ENCODE data around the gene MPND.

Gene MPND

DNA sequence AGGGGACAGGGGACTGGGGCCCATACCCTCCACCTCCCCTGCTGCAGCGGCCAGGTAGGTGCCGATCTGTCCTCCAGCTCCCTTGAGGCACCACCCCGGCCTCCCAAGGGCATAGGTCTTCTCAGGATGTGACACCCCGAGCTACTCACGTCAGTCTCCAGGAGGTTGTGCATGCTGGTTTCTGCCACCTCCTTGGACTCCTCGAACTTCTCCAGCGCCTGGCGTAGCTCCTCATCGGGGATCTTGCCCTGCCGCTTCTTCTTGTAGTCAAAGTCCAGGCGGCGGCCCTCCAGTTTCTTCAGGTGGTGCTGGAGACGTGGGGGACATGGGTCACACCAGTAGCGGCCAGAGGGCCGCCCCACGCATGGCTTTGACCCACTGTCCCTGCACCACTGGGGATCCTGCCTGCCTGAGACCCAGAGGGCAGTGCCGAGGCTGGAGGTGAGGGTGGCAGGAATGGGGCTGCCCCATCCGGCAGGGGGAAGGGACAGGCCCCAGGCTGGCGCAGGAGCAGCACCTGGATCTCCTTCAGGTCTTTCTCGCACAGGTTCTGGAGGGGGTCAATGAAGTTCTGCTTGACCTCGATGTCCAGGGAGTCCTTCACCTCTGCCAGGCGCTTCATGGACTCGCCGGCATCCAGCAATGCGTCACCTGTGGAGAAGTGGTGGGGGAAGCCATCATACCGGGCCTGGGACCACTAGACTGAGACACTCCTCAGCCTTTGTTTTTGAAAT is 20.4 kb downstream of the MPND start:
- in situ Hi-C loops (cut with HindIII; ENCODE audit: low sequenced_read_pairs), result loop anchor here (10.0 kb wide), 2 partner anchors 51 to 81 kb away; no protein-coding TSS in a partner anchor

DNA sequence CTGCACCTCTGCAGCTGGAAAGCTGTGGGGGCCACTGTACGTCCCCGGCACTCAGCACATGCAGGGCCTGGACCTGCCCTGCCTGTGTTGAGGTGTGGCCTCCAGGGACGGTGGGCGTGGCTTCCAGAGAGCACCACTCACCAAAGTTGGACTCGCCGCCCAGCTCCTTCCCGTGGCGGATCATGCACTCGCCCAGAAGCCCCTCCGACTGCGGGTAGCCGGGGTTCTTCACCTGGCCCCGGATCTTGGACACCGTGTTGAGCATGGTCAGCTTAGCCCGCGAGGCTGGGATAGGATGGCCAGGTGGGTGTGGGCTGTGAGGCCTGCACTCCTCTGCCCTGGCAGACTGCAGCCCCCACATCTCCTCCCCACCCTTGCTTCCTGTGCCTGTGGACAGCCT is 22.0 kb downstream of the MPND start:
- in situ Hi-C loops (cut with HindIII; ENCODE audit: low sequenced_read_pairs), result loop anchor here (10.0 kb wide), 2 partner anchors 49 to 79 kb away; no protein-coding TSS in a partner anchor

DNA sequence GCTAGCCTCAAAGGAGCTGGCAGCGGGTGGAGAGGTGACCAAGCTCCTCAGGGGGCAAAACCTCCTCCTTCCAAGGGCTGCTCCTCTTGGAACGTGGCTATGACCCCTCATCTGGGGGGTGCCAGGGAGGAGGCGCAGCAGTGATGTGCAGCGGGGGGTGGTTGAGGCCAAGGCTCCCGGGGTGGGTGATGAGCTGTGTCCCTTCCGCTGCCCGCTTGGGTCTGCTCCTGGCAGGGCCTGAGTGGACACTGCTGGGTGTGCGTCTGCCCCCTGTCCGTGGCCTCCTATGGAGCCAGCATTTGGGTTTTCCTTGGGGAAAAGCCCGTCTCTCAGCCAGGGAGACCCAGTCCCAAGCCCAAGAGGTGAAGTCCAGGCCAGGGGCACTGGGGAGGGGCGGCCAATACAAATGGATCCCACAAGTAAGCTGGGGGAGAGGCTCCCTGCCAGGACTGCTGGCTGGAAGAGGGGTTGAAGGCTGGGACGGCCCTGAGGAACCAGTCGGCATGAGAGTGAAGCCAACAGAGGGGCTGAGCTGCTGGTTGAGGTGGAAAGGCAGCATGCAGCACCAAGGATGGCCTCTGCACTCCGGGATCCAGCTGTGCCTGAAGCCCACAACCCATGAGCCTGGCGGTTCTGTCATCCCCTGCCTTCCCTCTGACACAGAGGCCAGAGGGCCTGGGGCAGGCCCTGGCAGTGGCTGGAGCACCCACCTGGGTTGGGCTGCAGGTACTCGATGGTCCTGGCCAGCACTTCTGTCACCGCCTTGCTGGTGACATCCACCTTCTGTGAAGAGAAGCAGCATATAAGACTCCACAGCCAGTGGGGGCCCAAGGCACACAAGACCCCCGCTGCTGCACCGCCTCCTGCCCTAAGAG is 22.7 kb downstream of the MPND start:
- in situ Hi-C loops (cut with HindIII; ENCODE audit: low sequenced_read_pairs), result loop anchor here (10.0 kb wide), 2 partner anchors 49 to 79 kb away; no protein-coding TSS in a partner anchor

DNA sequence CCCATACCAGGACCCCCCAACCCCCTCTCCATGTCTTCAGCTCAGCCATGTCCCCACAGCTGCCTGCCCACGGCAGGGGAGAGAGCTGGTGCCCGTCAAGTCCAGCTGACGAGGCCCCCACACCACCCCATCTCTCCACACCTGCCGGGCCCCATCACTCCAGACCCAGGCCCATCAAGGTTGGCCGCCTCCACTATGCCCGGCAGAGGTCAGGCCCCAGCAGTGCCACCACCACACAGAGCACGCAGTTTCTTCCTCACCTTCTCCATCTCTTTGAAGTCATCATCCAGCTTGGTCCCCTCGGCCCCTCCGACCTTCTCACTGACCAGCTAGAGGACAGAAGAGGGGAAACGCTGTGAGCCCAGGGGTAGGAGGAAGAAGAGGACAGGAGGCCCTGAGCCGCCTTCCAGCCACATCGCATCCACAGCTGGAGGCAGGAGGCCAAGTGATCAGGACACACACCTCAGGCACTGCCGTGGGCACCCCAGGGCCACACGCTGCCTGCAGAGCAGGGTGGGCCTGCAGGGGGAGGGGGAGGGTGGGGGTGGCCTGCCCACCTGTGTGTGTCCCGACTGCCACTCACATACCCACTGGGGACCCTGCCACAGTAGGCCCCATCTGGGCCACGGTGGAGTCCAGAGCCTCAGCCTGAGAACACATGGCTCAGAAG is 23.4 kb downstream of the MPND start:
- in situ Hi-C loops (cut with HindIII; ENCODE audit: low sequenced_read_pairs), result loop anchor here (10.0 kb wide), 2 partner anchors 48 to 78 kb away; no protein-coding TSS in a partner anchor

DNA sequence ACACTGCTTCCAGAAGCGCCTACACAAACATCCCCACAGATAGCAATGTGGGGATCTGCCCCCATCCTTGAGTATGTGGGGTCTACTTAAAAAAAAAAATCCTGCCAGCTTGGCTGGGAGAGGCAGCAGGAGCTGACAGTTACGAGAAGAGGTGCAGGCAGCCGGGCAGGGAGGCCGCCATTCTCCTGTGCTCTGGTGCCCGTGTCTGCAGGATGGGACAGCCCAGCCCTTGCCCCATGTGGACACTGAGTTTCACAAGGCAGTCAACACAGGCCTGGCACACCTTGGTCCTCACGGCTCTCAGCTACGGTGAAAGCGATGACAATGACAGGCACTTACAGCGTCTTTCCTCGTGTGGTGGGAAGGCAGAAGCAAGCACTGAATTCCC is 24.0 kb downstream of the MPND start:
- in situ Hi-C loops (cut with HindIII; ENCODE audit: low sequenced_read_pairs), result loop anchor here (10.0 kb wide), 2 partner anchors 47 to 77 kb away; no protein-coding TSS in a partner anchor

DNA sequence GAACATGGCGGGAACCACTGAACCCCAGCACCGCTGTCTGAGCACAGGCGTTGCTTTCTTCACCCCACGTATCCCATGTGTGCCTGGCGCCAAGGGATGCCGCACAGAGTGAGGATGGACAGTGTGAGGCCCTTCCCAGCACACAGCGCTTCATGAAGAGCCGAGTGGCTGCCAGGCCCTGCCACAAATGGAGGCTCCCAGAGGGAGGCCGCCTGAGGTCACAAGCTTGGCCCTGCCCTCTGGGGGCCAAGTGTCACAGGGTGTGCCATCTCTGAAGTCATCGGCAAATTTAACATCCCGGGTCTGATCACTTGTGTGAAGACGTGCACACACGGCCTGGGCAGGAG is 24.4 kb downstream of the MPND start:
- in situ Hi-C loops (cut with HindIII; ENCODE audit: low sequenced_read_pairs), result loop anchor here (10.0 kb wide), 2 partner anchors 47 to 77 kb away; no protein-coding TSS in a partner anchor

DNA sequence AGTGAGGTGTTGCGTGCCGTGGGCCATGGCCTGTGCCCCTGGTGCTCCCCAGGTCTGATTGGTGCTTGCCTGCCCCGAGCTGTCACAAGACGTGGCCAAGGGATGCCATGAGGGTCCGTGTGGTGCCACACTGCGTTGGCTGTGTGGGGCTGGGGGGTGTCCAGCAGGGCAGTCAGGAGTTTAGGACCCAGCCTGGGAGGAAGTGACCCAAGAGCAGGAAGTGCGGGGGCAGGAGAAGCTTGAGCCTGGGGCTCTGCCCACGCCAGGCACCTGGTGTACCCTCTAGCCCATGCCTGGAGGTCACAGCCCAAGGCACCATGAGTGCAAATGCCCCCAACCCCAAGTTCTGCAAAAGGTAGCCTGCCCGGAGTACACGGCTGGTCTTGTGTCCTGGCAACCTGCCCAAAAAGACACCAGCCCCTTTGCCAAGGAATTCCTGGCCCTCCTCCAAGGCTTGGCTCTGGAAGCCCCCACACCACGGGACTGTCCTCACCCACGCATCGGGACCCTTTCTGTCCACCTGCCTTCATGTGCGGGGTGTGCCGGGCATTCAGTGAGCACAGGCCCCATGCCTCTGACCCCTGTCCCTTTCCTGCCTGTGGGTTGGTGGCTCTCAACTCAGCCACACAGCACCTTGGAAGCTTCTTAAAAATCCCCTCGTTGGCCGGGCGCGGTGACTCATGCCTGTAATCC is 24.9 kb downstream of the MPND start:
- in situ Hi-C loops (cut with HindIII; ENCODE audit: low sequenced_read_pairs), result loop anchor here (10.0 kb wide), 2 partner anchors 47 to 77 kb away; no protein-coding TSS in a partner anchor

DNA sequence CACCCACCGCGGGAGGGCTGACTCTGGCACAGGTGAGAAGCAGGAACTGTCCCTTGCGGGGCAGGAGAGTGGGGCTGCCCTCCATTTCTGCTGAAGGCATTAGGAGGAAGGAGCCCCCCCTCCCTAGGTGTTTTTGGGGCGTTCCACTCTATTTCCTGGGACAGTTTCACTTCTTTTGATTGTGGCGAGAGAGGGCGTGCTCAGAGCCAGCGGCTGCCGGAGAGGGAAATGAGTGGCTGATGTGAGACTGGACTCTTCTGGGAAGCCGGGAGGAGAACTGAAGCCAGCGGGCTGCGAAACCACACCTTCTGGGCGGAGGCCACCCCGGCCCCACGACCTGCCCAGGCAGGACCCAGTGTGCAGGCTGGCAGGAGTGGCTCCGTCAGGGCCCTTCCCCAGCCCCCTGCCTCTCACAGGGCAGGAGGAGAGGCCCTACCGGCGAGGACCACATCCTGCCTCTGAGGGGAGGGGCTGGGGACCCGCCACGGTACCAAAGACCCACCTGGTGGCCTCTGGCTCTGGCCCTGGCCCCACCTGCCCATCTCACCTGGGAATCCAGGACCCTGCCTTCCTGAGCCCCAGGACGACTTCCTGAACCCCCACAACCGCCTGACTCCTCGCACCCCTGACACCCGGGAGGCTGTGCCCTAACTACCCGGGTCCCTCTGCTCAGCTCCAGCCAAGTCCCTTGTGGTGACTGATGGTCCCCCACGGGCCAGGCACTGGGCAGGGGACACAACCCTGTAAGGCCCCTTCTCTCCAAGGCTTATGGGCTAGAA is 25.9 kb downstream of the MPND start:
- in situ Hi-C loops (cut with HindIII; ENCODE audit: low sequenced_read_pairs), result loop anchor here (10.0 kb wide), 2 partner anchors 46 to 76 kb away; no protein-coding TSS in a partner anchor

DNA sequence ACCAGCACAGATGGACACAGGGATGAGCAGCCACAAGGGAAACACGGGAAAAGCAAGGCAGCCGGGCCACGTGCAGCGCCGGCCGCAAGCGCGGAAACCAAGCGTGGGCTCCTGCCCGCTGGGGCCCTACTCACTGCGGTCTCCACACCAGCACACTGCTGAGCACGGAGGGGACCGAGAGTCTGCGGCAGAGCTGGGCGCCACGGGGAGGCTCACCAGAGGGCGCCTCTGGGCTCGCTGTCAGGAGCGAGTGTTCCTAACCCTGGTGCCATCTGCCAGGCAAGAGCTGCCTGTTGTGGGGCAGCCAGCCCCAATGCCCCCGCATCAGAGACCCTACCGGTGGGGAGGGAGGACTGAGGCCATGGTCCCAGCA is 26.5 kb downstream of the MPND start:
- in situ Hi-C loops (cut with HindIII; ENCODE audit: low sequenced_read_pairs), result loop anchor here (10.0 kb wide), 2 partner anchors 45 to 75 kb away; no protein-coding TSS in a partner anchor

DNA sequence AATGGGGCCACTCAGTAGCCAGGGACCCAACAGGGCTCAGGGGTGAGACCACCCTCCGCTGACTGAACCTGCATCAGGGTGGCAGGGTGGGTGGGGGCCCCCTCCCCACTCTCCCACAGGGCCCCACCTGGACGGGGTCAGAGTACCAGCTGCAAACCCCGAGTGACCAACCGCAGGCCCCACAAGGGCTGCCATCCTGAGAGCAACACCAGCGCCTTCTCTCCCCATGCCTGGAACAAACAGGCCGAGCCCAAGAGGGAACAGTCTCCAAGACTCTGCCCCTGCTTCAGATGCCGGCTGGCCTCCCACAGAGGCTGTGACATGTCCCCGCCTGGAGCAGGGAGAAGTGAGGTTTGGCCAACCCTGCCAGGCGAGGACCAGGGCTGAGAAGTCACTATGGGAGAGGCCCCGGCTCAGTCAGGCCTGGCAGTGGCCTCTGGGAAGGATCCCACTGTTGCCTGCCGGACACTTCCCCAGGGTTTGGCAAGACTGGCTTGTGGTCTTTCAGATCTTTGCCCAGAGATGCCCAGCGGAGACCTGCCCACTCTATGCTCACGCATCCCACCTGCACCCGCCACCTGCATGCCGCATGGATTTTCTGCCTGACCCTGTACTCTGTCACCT is 27.2 kb downstream of the MPND start:
- in situ Hi-C loops (cut with HindIII; ENCODE audit: low sequenced_read_pairs), result no loop called here

DNA sequence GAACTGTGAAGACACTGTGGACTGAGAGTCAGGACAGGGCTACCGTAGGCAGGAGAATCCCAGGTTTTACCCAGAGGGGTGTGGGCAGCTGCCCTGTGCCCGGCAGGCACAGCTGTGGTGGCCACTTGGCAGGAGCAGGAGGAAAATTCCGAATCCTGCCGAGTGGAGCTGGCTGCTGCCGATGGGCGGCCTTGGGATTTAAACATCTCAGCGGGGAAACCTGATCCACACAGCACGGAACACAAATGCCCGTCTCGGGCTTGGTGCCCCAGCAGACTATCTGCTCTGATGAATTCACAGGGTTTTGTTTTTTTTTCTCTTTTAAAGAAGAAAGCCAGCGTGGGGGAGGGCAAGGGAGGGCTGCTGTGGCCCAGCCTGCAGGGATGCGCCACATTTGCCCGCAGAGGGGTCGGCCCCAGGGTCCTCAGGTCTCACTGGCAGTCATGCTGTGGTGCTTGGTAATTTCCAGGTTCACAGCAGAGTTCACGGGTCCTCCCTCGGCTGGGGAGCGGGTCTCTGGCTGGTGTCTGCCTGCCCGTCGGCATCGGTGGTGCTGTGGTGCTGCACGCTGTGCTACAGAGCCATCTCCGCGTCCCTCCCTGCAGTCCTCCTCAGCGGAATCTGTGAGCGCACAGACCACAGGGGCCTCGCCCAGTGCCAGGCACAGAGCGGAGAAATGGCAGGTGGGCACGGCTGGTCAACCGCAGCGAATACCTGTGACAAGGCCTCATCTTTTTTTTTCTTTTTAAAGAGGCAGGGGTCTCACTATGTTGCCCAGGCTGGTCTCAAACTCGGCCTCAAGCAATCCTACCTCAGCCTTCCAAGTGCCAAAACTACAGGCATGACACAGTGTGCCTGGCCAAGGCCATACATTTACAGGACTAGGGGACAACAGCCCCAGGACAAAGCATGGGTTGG is 28.1 kb downstream of the MPND start:
- in situ Hi-C loops (cut with HindIII; ENCODE audit: low sequenced_read_pairs), result no loop called here

DNA sequence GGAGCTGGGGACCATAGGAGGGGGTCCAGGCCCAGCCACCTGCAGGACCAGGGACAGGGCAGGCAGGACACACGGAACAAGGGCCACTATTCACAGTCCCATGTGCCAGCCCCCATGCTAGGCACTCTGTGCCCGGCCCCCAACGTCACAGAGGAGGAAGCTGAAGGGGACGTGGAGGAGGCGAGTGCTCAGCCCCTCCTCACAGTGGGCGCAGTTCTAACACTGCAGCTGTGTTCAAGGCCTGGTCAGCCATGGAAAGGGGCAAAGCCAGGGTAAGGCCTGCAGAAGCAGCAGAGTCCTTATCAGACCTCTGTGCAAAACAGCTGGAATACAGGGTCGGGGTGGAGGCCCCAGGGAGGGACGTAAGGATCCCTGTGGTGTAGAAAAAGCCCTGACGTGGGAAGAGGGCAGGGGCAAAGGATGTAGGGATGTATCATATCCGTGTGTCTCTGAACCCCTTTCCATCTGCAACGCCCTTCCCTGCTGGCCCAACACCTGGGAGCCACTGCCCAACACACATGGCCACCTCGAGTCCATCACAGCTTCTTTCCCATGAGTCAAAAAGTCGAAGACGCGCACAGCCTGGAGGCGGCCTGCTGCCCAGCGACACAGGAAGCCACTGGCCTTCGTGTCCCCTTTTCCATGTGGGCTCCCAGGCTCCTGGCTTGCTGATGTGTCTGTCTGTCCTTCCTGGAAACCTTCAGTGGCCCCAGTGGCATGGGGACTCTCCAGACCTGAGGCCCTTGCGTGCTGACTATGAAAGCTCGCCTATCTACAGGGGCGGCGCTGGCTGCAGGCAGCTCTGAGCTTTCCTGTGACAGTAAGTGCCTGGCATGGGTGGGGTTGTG is 29.0 kb downstream of the MPND start:
- in situ Hi-C loops (cut with HindIII; ENCODE audit: low sequenced_read_pairs), result no loop called here

DNA sequence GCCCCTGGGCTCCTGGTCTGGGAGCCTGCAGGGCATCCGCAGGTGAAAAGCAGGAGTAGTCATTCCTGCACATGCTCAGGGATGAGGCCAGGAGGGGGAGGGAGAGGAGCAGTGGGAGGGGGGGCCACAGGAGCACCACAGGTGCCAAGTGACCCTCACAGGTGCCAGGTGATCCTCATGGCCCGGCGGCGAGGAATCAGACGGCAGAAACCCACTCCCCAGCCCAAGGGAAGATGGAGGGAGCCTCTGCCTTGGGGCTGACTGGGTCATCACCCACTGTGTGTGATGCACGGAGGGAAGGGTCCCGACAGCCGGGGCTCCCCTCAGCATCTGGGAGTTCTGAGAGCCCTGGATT is 29.6 kb downstream of the MPND start:
- in situ Hi-C loops (cut with HindIII; ENCODE audit: low sequenced_read_pairs), result no loop called here

DNA sequence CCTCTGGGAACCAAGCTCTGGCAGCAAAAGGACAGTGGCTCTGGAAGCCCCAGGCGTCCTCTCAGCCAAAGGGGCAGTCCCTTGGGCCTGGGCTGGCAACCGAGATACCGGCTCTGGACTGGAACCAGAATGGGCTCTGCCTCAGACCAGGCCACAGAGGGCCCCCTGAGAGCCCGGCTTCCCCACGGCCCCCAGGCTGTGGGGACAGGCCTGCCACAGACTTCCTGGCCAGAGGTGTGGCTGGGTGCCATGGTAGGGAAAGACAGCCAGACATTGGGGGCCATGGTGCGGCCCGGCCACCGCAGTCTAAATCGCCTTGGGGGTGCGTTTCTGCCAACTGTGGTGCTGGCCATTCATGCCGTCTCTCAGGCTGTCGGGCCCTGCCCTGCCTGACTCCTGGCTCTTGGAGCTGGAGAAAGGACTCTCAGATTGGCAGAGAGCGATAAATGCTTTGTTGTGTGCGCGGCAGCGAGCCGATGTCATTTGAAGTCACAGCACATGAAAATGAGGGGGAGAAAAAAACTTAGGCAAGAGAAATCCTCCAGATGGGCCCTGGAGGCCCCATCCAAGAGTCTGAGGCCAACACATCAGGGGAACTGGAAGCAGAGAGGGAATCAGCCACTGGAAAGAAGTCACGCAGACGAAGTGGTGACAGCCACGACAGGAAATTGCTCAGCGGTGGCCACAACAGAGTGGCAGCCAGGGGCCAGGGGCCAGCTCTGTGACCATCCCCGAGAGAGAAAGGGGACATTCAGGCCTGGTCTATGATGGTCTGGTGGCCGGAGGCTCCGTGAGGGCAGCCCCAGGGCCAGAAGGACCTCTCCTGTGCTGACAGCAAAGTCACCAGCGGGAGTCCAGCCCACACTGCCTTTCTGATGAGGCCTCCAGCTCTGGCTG is 30.5 kb downstream of the MPND start:
- in situ Hi-C loops (cut with HindIII; ENCODE audit: low sequenced_read_pairs), result no loop called here

DNA sequence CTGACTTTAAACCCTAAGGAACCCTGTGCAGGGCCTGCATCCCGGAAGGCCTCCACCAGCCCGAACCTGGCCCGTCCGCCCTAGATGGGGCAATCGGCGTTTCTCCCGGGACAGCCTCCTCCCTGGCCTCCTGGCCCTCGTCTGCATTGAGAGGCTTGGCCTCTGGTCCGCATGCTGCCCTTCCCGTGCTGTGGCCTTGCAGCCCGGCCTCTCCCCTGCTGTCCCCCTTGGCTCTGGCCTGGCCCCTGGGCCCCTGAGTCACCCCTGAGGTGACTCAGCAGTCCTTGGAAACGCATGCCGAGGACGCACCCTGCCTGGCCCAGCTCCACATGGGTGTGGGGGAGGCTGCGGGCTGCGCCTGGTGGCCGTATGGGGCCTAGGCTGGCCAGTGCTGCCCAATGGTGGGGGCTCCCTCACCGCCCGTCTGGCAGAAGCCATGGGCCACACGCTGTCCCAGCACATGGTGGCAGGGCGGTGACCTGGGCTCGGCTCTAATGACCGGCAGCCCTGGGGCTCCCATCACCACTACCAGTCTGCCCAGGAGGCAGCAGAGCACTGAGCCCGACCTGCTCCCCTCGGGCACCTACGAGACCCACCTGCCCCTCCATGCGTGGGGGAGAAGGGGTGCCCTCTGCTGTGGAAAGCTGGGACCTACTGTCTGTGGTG is 31.3 kb downstream of the MPND start:
- in situ Hi-C loops (cut with HindIII; ENCODE audit: low sequenced_read_pairs), result no loop called here
